K562 (cell line): ENCODE results near the gene GALT. TPM values are rescaled to one million over a fixed set of nuclear protein-coding genes. Genes with fewer than 3 reads are reported as not detected.

Source experiments
- ATAC-seq: fragments of 200-7000 bp; cut with Tn5 transposase; 3 replicates; pipeline ENCODE4 v1.9.1; 2020; ENCODE audit warnings: moderate library complexity
- BruUV-seq: library from RNA; stranded (reverse); fragments of 400-500 nt; replicated peaks from 2 replicates; lab custom pipeline; 2021; lab: Mats Ljungman, UMichigan
- CTCF ChIA-PET: fragments of 300-600 bp; formaldehyde crosslinking; extraction: SDS; loops from one replicate; lab custom pipeline; 2021; ENCODE audit warnings: low intra/inter-chr PET ratio; lab: Yijun Ruan, JAX
- POLR2A ChIA-PET: fragments of 300-600, 350-650 bp; sonication (Branson Sonifier 250); formaldehyde crosslinking; extraction: SDS; loops from one replicate; lab custom pipeline; 2021; ENCODE audit warnings: antibody characterized with exemption, inconsistent platforms; lab: Yijun Ruan, JAX
- DNase-seq, 4 experiments: peaks; one replicate each; pipeline versions ENCODE4 v3.0.0 to v3.0.0-alpha.2; 2011 to 2018; ENCODE audit warnings: low spot score in 3 of 4, mixed read lengths in 3 of 4; ENCODE audit errors: extremely low read depth in 1 of 4
- FAIRE-seq: peaks from 2 replicates; lab custom pipeline; 2011; peaks lifted over from hg19 to GRCh38; lab: Jason Lieb, UNC
- H2AFZ ChIP-seq: 2 replicates; pipeline ENCODE4 v1.6.0; 2011; ENCODE audit warnings: low read depth, low read length, control low read depth, inconsistent platforms
- H3K27ac ChIP-seq: fragments of 200-600 bp; 3 replicates; pipeline ENCODE4 v1.8.0; 2011; ENCODE audit warnings: low read depth, mild to moderate bottlenecking, control low read depth, inconsistent platforms, low read length, moderate library complexity, mixed read lengths; ENCODE audit errors: extremely low read depth
- H3K27me3 ChIP-seq, 2 experiments: fragments of 300-600 bp in 1 of 2; 2 replicates in 1 of 2; 3 replicates in 1 of 2; pipeline versions ENCODE4 v1.6.0 to v1.8.0; 2011; ENCODE audit warnings: inconsistent platforms in 2 of 2, low read length in 2 of 2, mild to moderate bottlenecking in 1 of 2, mixed read lengths in 1 of 2, moderate library complexity in 1 of 2; ENCODE audit not compliant: control insufficient read depth in 2 of 2, insufficient read depth in 2 of 2
- H3K36me3 ChIP-seq: fragments of 300-600 bp; 3 replicates; pipeline ENCODE4 v1.8.0; 2011; ENCODE audit warnings: mild to moderate bottlenecking, low read length, inconsistent platforms; ENCODE audit not compliant: control insufficient read depth, insufficient read depth
- H3K4me1 ChIP-seq, 2 experiments: fragments of 200-600 bp in 1 of 2; replicated peaks in 1 of 2; 2 replicates in 1 of 2; 3 replicates in 1 of 2; pipeline versions ENCODE4 v1.5.1 to v1.8.0; 2011; ENCODE audit warnings: inconsistent platforms in 2 of 2, low read length in 2 of 2, mild to moderate bottlenecking in 1 of 2, mixed read lengths in 1 of 2, moderate library complexity in 1 of 2; ENCODE audit not compliant: control insufficient read depth in 2 of 2, insufficient read depth in 2 of 2
- H3K4me2 ChIP-seq: 2 replicates; pipeline ENCODE4 v1.6.1; 2011; ENCODE audit warnings: low read length, control low read depth, inconsistent platforms, mixed read lengths; ENCODE audit not compliant: insufficient read depth
- H3K4me3 ChIP-seq: fragments of 200-600 bp; sonication (generic), shearing (Covaris generic); 2 replicates; pipeline ENCODE4 v1.5.1; 2016; ENCODE audit warnings: control low read depth, inconsistent platforms
- H3K79me2 ChIP-seq: fragments of 200-600 bp; 3 replicates; pipeline ENCODE4 v1.8.0; 2011; ENCODE audit warnings: low read length, inconsistent platforms; ENCODE audit not compliant: control insufficient read depth, insufficient read depth
- H3K9ac ChIP-seq, 2 experiments: 2 replicates each; pipeline versions ENCODE4 v1.6.0 to v1.6.1; 2011; ENCODE audit warnings: low read depth in 2 of 2, low read length in 2 of 2, control low read depth in 1 of 2, inconsistent platforms in 1 of 2, mild to moderate bottlenecking in 1 of 2, mixed read lengths in 1 of 2; ENCODE audit not compliant: insufficient read depth in 1 of 2
- H3K9me1 ChIP-seq: one replicate; pipeline ENCODE4 v1.6.0; 2011; ENCODE audit warnings: inconsistent platforms, mild to moderate bottlenecking, low read length, moderate library complexity; ENCODE audit not compliant: control insufficient read depth, insufficient read depth
- H3K9me3 ChIP-seq: replicated peaks from 2 replicates; pipeline ENCODE4 v1.5.1; 2011; ENCODE audit warnings: low read depth, low read length, inconsistent platforms; ENCODE audit not compliant: control insufficient read depth, insufficient read depth
- H4K20me1 ChIP-seq: replicated peaks from 2 replicates; pipeline ENCODE4 v1.6.1; 2011; ENCODE audit warnings: low read length, inconsistent platforms, mixed read lengths; ENCODE audit not compliant: control insufficient read depth, insufficient read depth
- ARID2 ChIP-seq: fragments of 450-650 bp; IDR thresholded peaks from 2 replicates; pipeline ENCODE4 v1.6.1; 2017; ENCODE audit warnings: antibody characterized with exemption, mild to moderate bottlenecking
- HDAC2 ChIP-seq: fragments of 450-650 bp; IDR thresholded peaks from 2 replicates; pipeline ENCODE4 v1.6.1; 2016; ENCODE audit warnings: mild to moderate bottlenecking
- MYBL2 ChIP-seq, 2 experiments: fragments of 450-650 bp in 1 of 2; sonication (generic) in 1 of 2; formaldehyde crosslinking in 1 of 2; IDR thresholded peaks; 2 replicates each; pipeline versions ENCODE4 v1.6.1 to v1.8.1; 2017 to 2022; ENCODE audit warnings: borderline replicate concordance in 1 of 2, inconsistent platforms in 1 of 2, low read depth in 1 of 2, mild to moderate bottlenecking in 1 of 2, missing genetic modification reagents in 1 of 2, moderate library complexity in 1 of 2
- MYNN ChIP-seq, 2 experiments: sonication (generic); formaldehyde crosslinking in 1 of 2; IDR thresholded peaks; 2 replicates each; pipeline versions ENCODE4 v1.5.0 to v1.6.1; 2016 to 2020; ENCODE audit warnings: antibody characterized with exemption in 1 of 2, missing genetic modification reagents in 1 of 2
- NCOA6 ChIP-seq: fragments of 450-650 bp; IDR thresholded peaks from 2 replicates; pipeline ENCODE4 v1.6.1; 2017; ENCODE audit warnings: mild to moderate bottlenecking
- NR2C1 ChIP-seq, 2 experiments: fragments of 450-650 bp; IDR thresholded peaks; 2 replicates each; pipeline ENCODE4 v1.6.1; 2017; ENCODE audit warnings: mild to moderate bottlenecking in 2 of 2, antibody characterized with exemption in 1 of 2, inconsistent platforms in 1 of 2, missing compliant biosample characterization in 1 of 2, missing genetic modification characterization in 1 of 2
- RAD21 ChIP-seq, 2 experiments: fragments of 250-450 bp in 1 of 2; fragments of 450-650 bp in 1 of 2; sonication (Bioruptor Pico) in 1 of 2; formaldehyde crosslinking in 1 of 2; IDR thresholded peaks in 1 of 2; conservative IDR thresholded peaks in 1 of 2; 2 replicates each; pipeline versions ENCODE4 v1.4.0 to v1.8.0; 2020 to 2022; ENCODE audit warnings: mild to moderate bottlenecking in 2 of 2, moderate library complexity in 1 of 2
- WGBS: fragments of 100-300 bp; shearing (Covaris generic); methylation state at CpG from one replicate; pipeline ENCODE4 v1.1.6; 2016; ENCODE audit warnings: low coverage, mixed read lengths; ENCODE audit not compliant: insufficient coverage; ENCODE audit errors: missing lambda C conversion rate; 5-methylcytosine and 5-hydroxymethylcytosine counted together
- in situ Hi-C: fragments of 300-500 bp; cut with MboI; formaldehyde crosslinking; loops from 4 replicates; pipeline ENCODE4 v1.15.0; 2018; ENCODE audit warnings: inconsistent platforms, mixed read lengths
- intact Hi-C: fragments of 100-400 bp; cut with micrococcal nuclease; formaldehyde crosslinking; loops from 2 replicates; pipeline ENCODE4 v1.14.2; 2022
- polyA plus RNA-seq, 8 experiments: library from polyadenylated mRNA; depleted of rRNA in 4 of 8; stranded (reverse) in 5 of 8; unstranded in 3 of 8; fragments of >200 nt; fragmentation: Nextera tagmentation in 2 of 8; fragmentation: Illumina TruSeq in 1 of 8; extraction: Ambion mirVana in 2 of 8; extraction: Trizol in 1 of 8; gene quantifications; 2 replicates each; pipeline versions ENCODE4 v1.2.1 to v1.2.3, GENCODE V29; 2011 to 2014; ENCODE audit warnings: inconsistent platforms in 1 of 8, missing spikeins in 1 of 8
- total RNA-seq, 7 experiments: library from RNA; depleted of rRNA in 6 of 7; stranded (reverse); fragments of >200 nt in 6 of 7; fragmentation: Illumina TruSeq in 2 of 7; extraction: Trizol in 2 of 7; gene quantifications; 2 replicates each; pipeline versions ENCODE4 v1.2.1 to v1.2.3, GENCODE V29; 2011 to 2021; ENCODE audit warnings: low replicate concordance in 1 of 7
- TF ChIP-seq, protein P1 (sequence below), 3 experiments: IDR thresholded peaks in 2 of 3; conservative IDR thresholded peaks in 1 of 3; 2 replicates each; pipeline ENCODE4 v1.5.1; 2011 to 2012; ENCODE audit warnings: low read length in 3 of 3, mild to moderate bottlenecking in 3 of 3, control low read depth in 2 of 3, improper control_type of control experiment in 1 of 3, inconsistent platforms in 1 of 3, low read depth in 1 of 3, mixed read lengths in 1 of 3, moderate library complexity in 1 of 3; ENCODE audit not compliant: insufficient read depth in 2 of 3
- TF ChIP-seq, protein P2 (sequence below), 2 experiments: fragments of 450-650 bp in 1 of 2; sonication (generic) in 1 of 2; formaldehyde crosslinking in 1 of 2; IDR thresholded peaks in 1 of 2; conservative IDR thresholded peaks in 1 of 2; 2 replicates each; pipeline versions ENCODE4 v1.6.1 to v1.8.1; 2016 to 2023; ENCODE audit warnings: mild to moderate bottlenecking in 2 of 2, moderate library complexity in 2 of 2, inconsistent platforms in 1 of 2, missing genetic modification reagents in 1 of 2
- TF ChIP-seq, protein P3 (sequence below): fragments of 250-450 bp; sonication (Bioruptor Pico); IDR thresholded peaks from 2 replicates; pipeline ENCODE4 v1.4.0; 2020; ENCODE audit warnings: mild to moderate bottlenecking, moderate library complexity

GALT gene
- total and polyA plus RNA-seq, 9 of the 15 experiments (the other 6 are each of a cell fraction or from before 2014, with no cell fraction given) = 7.3 to 29.2 (median 15.6) TPM

DNA sequence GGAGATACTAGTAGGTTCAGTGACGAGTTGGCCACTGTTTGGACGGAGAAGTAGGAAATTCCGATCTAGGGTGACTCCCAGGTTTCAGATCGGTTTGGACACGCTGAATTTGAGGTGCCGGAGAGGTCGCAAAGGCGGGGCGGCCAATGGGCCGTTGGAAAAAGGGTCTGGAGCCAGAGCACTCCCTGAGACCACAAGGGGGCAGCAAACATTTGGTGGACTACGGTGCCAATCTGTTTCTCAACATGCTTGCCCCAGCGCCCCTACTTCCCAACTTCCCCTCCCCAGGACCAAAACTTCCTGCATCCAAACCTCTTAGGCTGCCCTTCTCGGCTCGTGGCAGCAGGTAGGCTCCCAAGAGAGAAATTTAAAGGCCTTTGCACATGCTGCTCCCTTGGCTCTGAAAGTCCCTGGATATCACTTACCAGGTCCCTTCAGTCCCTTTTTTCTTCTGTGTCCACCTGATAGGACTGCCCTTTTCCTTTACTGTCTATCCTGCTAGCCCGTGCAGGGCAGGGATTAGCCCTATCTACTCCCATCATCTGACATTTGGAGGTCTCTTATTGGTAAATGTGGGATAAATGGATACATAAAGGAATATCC is 33.6 kb upstream of the GALT start (continued):
- TF ChIP-seq, protein P1, sequence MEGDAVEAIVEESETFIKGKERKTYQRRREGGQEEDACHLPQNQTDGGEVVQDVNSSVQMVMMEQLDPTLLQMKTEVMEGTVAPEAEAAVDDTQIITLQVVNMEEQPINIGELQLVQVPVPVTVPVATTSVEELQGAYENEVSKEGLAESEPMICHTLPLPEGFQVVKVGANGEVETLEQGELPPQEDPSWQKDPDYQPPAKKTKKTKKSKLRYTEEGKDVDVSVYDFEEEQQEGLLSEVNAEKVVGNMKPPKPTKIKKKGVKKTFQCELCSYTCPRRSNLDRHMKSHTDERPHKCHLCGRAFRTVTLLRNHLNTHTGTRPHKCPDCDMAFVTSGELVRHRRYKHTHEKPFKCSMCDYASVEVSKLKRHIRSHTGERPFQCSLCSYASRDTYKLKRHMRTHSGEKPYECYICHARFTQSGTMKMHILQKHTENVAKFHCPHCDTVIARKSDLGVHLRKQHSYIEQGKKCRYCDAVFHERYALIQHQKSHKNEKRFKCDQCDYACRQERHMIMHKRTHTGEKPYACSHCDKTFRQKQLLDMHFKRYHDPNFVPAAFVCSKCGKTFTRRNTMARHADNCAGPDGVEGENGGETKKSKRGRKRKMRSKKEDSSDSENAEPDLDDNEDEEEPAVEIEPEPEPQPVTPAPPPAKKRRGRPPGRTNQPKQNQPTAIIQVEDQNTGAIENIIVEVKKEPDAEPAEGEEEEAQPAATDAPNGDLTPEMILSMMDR (IDR thresholded peaks at IDR 0.05 in 2 of 3, conservative IDR thresholded peaks at IDR 0.05 in 1 of 3; ENCODE audit: insufficient read depth in 2 of 3, low read depth in 1 of 3, low read length in 3 of 3) = peak; percentile 70 to 75 (median 75)
- TF ChIP-seq RAD21 (CRISPR knock-in tag; conservative IDR thresholded peaks at IDR 0.05 in 1 of 2, IDR thresholded peaks at IDR 0.05 in 1 of 2) (peak; percentile 22 to 55), HDAC2 (0 out of 2 replicates have a peak, but pooled peaks have one; percentile 14), MYNN (IDR thresholded peaks at IDR 0.05) (peak; percentile 24; the same call in 1 of the 2 replicates), MYNN (CRISPR knock-in tag; IDR thresholded peaks at IDR 0.05) (no peak)

DNA sequence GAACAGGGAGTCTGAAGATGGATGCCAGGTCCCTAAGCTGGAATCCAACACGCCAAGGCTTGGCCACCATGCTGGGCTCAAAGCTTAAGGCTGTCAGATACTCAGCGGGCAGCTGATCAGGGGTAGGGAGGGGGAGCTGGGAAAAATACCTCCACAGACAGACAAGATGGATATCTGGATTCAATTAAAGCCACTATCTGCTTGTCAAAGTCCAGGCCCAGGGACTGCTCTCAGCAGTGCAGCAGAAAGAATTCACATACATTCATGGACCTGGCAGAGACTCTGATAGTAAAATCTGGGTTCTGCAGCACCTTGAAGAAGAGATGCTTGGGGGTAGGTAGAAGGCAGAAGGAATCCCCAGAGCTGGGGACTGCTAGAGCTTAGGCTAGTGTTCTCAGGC is 31.3 kb upstream of the GALT start:
- WGBS = 29% methylated on average over 2 of the region's 2 CpGs
- ChIA-PET POLR2A (interaction anchor here (0.9 to 1.2 kb wide), 2 partner anchors 16 to 19 kb away, joined by 3 read pairs; no protein-coding TSS in a partner anchor), CTCF (no interaction called here)
- H4K20me1 ChIP-seq = no peaks in the 10 kb centered on the region; the same call in 1 of the 2 replicates
- H3K4me2 ChIP-seq = no peak overlapping the region
- H3K79me2 ChIP-seq = peaks cover 15% of the 10 kb centered on the region
- no peak overlapping the region for H3K4me3 ChIP-seq
- BruUV-seq = no TSS peak
- H3K9me1 ChIP-seq = no peaks in the 10 kb centered on the region
- DNase-seq (no peak), ATAC-seq (no peak), FAIRE-seq (no peak)
- H3K27me3 ChIP-seq = no peaks in the 10 kb centered on the region
- peaks cover 20% of the 10 kb centered on the region; the same call in 1 of the 3 replicates for H3K36me3 ChIP-seq
- in situ Hi-C loops = no loop called here
- H3K9ac ChIP-seq = no peak overlapping the region
- H3K4me1 ChIP-seq = peaks cover 10 to 20% of the 10 kb centered on the region in 2 experiments; a peak in 4 of 5 replicates
- TF ChIP-seq, protein P2, sequence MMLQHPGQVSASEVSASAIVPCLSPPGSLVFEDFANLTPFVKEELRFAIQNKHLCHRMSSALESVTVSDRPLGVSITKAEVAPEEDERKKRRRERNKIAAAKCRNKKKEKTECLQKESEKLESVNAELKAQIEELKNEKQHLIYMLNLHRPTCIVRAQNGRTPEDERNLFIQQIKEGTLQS (IDR thresholded peaks at IDR 0.05) = no peak
- TF ChIP-seq, protein P2 (CRISPR knock-in tag; conservative IDR thresholded peaks at IDR 0.05) = no peak
- TF ChIP-seq, protein P3, sequence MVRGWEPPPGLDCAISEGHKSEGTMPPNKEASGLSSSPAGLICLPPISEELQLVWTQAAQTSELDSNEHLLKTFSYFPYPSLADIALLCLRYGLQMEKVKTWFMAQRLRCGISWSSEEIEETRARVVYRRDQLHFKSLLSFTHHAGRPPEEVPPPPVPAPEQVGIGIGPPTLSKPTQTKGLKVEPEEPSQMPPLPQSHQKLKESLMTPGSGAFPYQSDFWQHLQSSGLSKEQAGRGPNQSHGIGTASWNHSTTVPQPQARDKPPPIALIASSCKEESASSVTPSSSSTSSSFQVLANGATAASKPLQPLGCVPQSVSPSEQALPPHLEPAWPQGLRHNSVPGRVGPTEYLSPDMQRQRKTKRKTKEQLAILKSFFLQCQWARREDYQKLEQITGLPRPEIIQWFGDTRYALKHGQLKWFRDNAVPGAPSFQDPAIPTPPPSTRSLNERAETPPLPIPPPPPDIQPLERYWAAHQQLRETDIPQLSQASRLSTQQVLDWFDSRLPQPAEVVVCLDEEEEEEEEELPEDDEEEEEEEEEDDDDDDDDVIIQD (CRISPR knock-in tag) = no peak
- TF ChIP-seq ARID2 (no peak), MYBL2 (IDR thresholded peaks at IDR 0.05; ENCODE audit: low read depth) (no peak), MYBL2 (CRISPR knock-in tag; IDR thresholded peaks at IDR 0.05; ENCODE audit: borderline replicate concordance) (no peak), NR2C1 (IDR thresholded peaks at IDR 0.05) (no peak), NR2C1 (tag; IDR thresholded peaks at IDR 0.05) (no peak), NCOA6 (no peak)
- TF ChIP-seq, all 486 proteins: peak for 0
- H3K9me3 ChIP-seq = no peaks in the 10 kb centered on the region
- H3K27ac ChIP-seq = no peak overlapping the region
- no peak overlapping the region for H2AFZ ChIP-seq
- intact Hi-C loops = loop anchor here (10.0 kb wide), 1 partner anchor 90 kb away; no protein-coding TSS in a partner anchor
